A549 (cell line): ENCODE results near the gene ANTXR2. TPM values are rescaled to one million over a fixed set of nuclear protein-coding genes. Genes with fewer than 3 reads are reported as not detected.
"Not testable (repeated sequence)": the region's sequence is repeated elsewhere in the genome, so short reads cannot be mapped to it uniquely, and the experiment has no call there.

Experiments used
- ATAC-seq, 2 experiments: fragments of 200-7000 bp in 1 of 2; fragments of >200 bp in 1 of 2; cut with Nextera tagmentation in 1 of 2; cut with Tn5 transposase in 1 of 2; 3 replicates each; pipeline versions ENCODE4 v1.8.0 to v1.9.1; 2018 to 2020; ENCODE audit warnings: mild to moderate bottlenecking in 1 of 2, moderate library complexity in 1 of 2
- CTCF ChIA-PET: fragments of 300-600 bp; sonication (Branson Sonifier 250); formaldehyde crosslinking; extraction: SDS; loops from one replicate; lab custom pipeline; 2021; ENCODE audit warnings: antibody characterized with exemption, inconsistent platforms; lab: Yijun Ruan, JAX
- POLR2A ChIA-PET: fragments of 350-600 bp; formaldehyde crosslinking; extraction: SDS; loops from one replicate; lab custom pipeline; 2021; ENCODE audit warnings: antibody characterized with exemption, inconsistent platforms; lab: Yijun Ruan, JAX
- DNase-seq, 2 experiments: peaks; one replicate each; pipeline versions ENCODE4 v3.0.0 to v3.0.0-alpha.2; 2011 to 2016; ENCODE audit warnings: low read depth in 1 of 2, low spot score in 1 of 2
- FAIRE-seq: peaks from 2 replicates; lab custom pipeline; 2011; peaks lifted over from hg19 to GRCh38; lab: Jason Lieb, UNC
- H3K27ac ChIP-seq, 2 experiments: fragments of >200 bp; sonication (Bioruptor Twin); formaldehyde crosslinking; 3 replicates each; pipeline ENCODE4 v1.5.1; 2016 to 2017
- H3K4me1 ChIP-seq: fragments of >200 bp; sonication (Bioruptor Twin); formaldehyde crosslinking; 3 replicates; pipeline ENCODE4 v1.6.1; 2016
- H3K4me2 ChIP-seq: fragments of >200 bp; sonication (Bioruptor Twin); formaldehyde crosslinking; 3 replicates; pipeline ENCODE4 v1.6.1; 2016
- H3K4me3 ChIP-seq: fragments of >200 bp; sonication (Bioruptor Twin); formaldehyde crosslinking; 3 replicates; pipeline ENCODE4 v1.5.1; 2016
- H3K9me3 ChIP-seq: fragments of >200 bp; sonication (Bioruptor Twin); formaldehyde crosslinking; 3 replicates; pipeline ENCODE4 v1.6.1; 2016
- BHLHE40 ChIP-seq: IDR thresholded peaks from 2 replicates; pipeline ENCODE4 v1.6.1; 2012; ENCODE audit warnings: low read depth, low read length, inconsistent platforms
- CBX8 ChIP-seq: fragments of 200-600 bp; sonication (generic); IDR thresholded peaks from 2 replicates; pipeline ENCODE4 v1.6.1; 2016
- EP300 ChIP-seq, 2 experiments: fragments of >200 bp; sonication (Bioruptor Twin); formaldehyde crosslinking; IDR thresholded peaks; 2 replicates in 1 of 2; 3 replicates in 1 of 2; pipeline ENCODE4 v1.6.1; 2016 to 2017
- FOSB ChIP-seq: fragments of 250-450 bp; sonication (Bioruptor Pico); IDR thresholded peaks from 2 replicates; pipeline ENCODE4 v1.5.0; 2020; ENCODE audit warnings: mild to moderate bottlenecking, moderate library complexity
- HOXB13 ChIP-seq: fragments of 250-450 bp; sonication (Bioruptor Pico); IDR thresholded peaks from 2 replicates; pipeline ENCODE4 v1.5.0; 2020; ENCODE audit warnings: low read depth, mild to moderate bottlenecking, moderate library complexity
- HOXB5 ChIP-seq: fragments of 250-450 bp; sonication (Bioruptor Pico); IDR thresholded peaks from 2 replicates; pipeline ENCODE4 v1.5.0; 2020; ENCODE audit warnings: mild to moderate bottlenecking, moderate library complexity
- JUNB ChIP-seq: fragments of >200 bp; sonication (Bioruptor Twin); formaldehyde crosslinking; IDR thresholded peaks from 2 replicates; pipeline ENCODE4 v1.6.1; 2016
- MYC ChIP-seq: IDR thresholded peaks from 2 replicates; pipeline ENCODE4 v1.6.1; 2012; ENCODE audit warnings: mild to moderate bottlenecking, inconsistent platforms, low read length, improper control_type of control experiment, borderline replicate concordance
- PHF8 ChIP-seq: fragments of 200-600 bp; sonication (generic); IDR thresholded peaks from 2 replicates; pipeline ENCODE4 v1.6.1; 2016; ENCODE audit warnings: low read depth, mild to moderate bottlenecking, antibody characterized with exemption, moderate library complexity, borderline replicate concordance
- RAD21 ChIP-seq, 2 experiments: fragments of >200 bp in 1 of 2; sonication (Bioruptor Twin) in 1 of 2; formaldehyde crosslinking in 1 of 2; IDR thresholded peaks in 1 of 2; conservative IDR thresholded peaks in 1 of 2; 2 replicates in 1 of 2; 3 replicates in 1 of 2; pipeline ENCODE4 v1.6.1; 2012 to 2018; ENCODE audit warnings: inconsistent platforms in 1 of 2
- RFX5 ChIP-seq: fragments of 450-650 bp; IDR thresholded peaks from 2 replicates; pipeline ENCODE4 v1.7.1; 2014; ENCODE audit warnings: antibody characterized with exemption, mild to moderate bottlenecking, moderate library complexity
- TP53 ChIP-seq: fragments of 250-450 bp; sonication (Bioruptor Pico); IDR thresholded peaks from 2 replicates; pipeline ENCODE4 v1.5.0; 2021; ENCODE audit warnings: mild to moderate bottlenecking, moderate library complexity
- ZFP36 ChIP-seq: fragments of 450-650 bp; IDR thresholded peaks from 2 replicates; pipeline ENCODE4 v1.6.1; 2014; ENCODE audit warnings: borderline replicate concordance; ENCODE audit not compliant: partially characterized antibody
- ZNF302 ChIP-seq: fragments of 250-450 bp; sonication (Bioruptor Pico); IDR thresholded peaks from 2 replicates; pipeline ENCODE4 v1.9.0; 2021; ENCODE audit warnings: inconsistent platforms, mild to moderate bottlenecking, moderate library complexity
- WGBS: methylation state at CpG from one replicate; pipeline ENCODE4 v1.1.6; 2017; ENCODE audit errors: missing lambda C conversion rate; 5-methylcytosine and 5-hydroxymethylcytosine counted together
- polyA plus RNA-seq, 4 experiments: library from polyadenylated mRNA; depleted of rRNA in 3 of 4; stranded (reverse); fragments of >200 nt; fragmentation: RNase III in 1 of 4; extraction: RNeasy Plus Mini Kit Qiagen cat#74134 plus additional on column Dnase treatment in 1 of 4; gene quantifications; 2 replicates in 3 of 4; 3 replicates in 1 of 4; pipeline ENCODE4 v1.2.3, GENCODE V29; 2011 to 2017
- TF ChIP-seq, protein P1 (sequence below): fragments of >200 bp; sonication (Bioruptor Twin); formaldehyde crosslinking; IDR thresholded peaks from 3 replicates; pipeline ENCODE4 v1.6.1; 2016
- TF ChIP-seq, protein P2 (sequence below): IDR thresholded peaks from 2 replicates; pipeline ENCODE4 v1.6.1; 2012
- TF ChIP-seq, protein P3 (sequence below): fragments of 150-350 bp; IDR thresholded peaks from 2 replicates; pipeline ENCODE4 v1.6.1; 2014; ENCODE audit warnings: low read depth, mild to moderate bottlenecking, low read length
- TF ChIP-seq, protein P4 (sequence below): fragments of 450-650 bp; IDR thresholded peaks from 2 replicates; pipeline ENCODE4 v1.6.1; 2014; ENCODE audit warnings: antibody characterized with exemption

The ANTXR2 gene
- polyA plus RNA-seq, 2 of the 4 experiments (the other 2 are of a cell fraction) = 2.3 to 3.0 TPM

DNA sequence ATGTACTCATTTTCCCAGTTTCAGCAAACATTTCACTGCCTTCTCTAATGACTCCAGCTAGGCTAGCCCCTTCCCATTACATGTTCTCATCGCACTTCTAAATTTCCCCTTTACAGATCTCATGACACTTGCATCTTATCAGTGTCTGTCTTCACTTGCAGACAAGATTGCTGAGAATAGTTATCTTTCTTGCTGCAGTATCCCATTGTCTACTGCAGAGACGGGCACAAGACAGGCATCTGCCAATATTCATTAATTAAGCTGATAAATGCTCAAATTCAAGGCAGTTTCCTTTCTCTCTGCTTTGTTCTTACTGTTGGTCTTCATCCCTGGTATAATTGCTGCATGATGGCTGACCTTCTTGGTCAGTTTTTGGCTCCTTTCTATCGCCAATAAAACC, 175.9 kb downstream of the ANTXR2 start:
- no peak overlapping the region for H3K27ac ChIP-seq
- TF ChIP-seq HOXB13 (CRISPR knock-in tag) = no peak
- no peak for TF ChIP-seq FOSB (CRISPR knock-in tag)
- TF ChIP-seq HOXB5 (CRISPR knock-in tag) = no peak
- TF ChIP-seq TP53 = no peak
- no peak for TF ChIP-seq BHLHE40
- TF ChIP-seq, protein P1, sequence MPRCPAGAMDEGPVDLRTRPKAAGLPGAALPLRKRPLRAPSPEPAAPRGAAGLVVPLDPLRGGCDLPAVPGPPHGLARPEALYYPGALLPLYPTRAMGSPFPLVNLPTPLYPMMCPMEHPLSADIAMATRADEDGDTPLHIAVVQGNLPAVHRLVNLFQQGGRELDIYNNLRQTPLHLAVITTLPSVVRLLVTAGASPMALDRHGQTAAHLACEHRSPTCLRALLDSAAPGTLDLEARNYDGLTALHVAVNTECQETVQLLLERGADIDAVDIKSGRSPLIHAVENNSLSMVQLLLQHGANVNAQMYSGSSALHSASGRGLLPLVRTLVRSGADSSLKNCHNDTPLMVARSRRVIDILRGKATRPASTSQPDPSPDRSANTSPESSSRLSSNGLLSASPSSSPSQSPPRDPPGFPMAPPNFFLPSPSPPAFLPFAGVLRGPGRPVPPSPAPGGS = no peak
- no peak for TF ChIP-seq ZFP36
- no peak for TF ChIP-seq CBX8
- no peak for TF ChIP-seq RAD21 (conservative IDR thresholded peaks at IDR 0.05 in 1 of 2, IDR thresholded peaks at IDR 0.05 in 1 of 2)
- TF ChIP-seq, protein P2, sequence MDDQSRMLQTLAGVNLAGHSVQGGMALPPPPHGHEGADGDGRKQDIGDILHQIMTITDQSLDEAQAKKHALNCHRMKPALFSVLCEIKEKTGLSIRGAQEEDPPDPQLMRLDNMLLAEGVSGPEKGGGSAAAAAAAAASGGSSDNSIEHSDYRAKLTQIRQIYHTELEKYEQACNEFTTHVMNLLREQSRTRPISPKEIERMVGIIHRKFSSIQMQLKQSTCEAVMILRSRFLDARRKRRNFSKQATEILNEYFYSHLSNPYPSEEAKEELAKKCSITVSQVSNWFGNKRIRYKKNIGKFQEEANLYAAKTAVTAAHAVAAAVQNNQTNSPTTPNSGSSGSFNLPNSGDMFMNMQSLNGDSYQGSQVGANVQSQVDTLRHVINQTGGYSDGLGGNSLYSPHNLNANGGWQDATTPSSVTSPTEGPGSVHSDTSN = no peak
- no peak for TF ChIP-seq PHF8
- TF ChIP-seq JUNB = no peak
- no peak for TF ChIP-seq EP300 (IDR thresholded peaks at IDR 0.05)
- no peak for TF ChIP-seq MYC
- no peak for TF ChIP-seq ZNF302 (CRISPR knock-in tag)
- TF ChIP-seq, protein P3, sequence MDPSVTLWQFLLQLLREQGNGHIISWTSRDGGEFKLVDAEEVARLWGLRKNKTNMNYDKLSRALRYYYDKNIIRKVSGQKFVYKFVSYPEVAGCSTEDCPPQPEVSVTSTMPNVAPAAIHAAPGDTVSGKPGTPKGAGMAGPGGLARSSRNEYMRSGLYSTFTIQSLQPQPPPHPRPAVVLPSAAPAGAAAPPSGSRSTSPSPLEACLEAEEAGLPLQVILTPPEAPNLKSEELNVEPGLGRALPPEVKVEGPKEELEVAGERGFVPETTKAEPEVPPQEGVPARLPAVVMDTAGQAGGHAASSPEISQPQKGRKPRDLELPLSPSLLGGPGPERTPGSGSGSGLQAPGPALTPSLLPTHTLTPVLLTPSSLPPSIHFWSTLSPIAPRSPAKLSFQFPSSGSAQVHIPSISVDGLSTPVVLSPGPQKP = no peak
- TF ChIP-seq, protein P4, sequence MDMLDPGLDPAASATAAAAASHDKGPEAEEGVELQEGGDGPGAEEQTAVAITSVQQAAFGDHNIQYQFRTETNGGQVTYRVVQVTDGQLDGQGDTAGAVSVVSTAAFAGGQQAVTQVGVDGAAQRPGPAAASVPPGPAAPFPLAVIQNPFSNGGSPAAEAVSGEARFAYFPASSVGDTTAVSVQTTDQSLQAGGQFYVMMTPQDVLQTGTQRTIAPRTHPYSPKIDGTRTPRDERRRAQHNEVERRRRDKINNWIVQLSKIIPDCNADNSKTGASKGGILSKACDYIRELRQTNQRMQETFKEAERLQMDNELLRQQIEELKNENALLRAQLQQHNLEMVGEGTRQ = no peak
- TF ChIP-seq, all 56 proteins: peak for 0
- DNase-seq = no peak
- no peak for FAIRE-seq
- Histone ChIP-seq H3K9me3 (no peaks in the 10 kb centered on the region), H3K4me3 (no peak overlapping the region), H3K4me1 (no peaks in the 10 kb centered on the region), H3K4me2 (no peak overlapping the region)
- no peak for ATAC-seq
- ChIA-PET POLR2A (no interaction called here), CTCF (interaction anchor here (0.7 kb wide), 1 partner anchor 32 kb away, joined by 3 read pairs; no protein-coding TSS in a partner anchor)
- 25% methylated on average over 3 of the region's 3 CpGs for WGBS

DNA sequence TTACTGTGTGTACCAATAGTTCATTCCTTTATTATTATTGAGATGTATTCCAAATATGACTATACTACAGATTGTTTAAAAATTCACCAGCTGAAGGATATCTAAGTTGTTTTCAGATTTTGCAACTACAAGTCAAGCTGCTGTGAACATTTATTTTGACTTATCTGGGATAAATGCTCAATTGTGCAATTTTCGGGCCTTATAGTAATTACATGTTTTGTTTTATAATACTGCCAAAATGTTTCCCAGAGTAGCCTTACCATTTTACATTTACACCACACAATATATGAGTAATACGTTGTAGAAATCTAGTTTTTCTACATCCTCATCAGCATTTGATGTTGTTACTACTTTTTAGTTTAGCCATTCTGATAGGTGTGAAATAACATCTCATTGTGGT, 179.6 kb downstream of the ANTXR2 start:
- DNase-seq = no peak
- ATAC-seq = no peak
- whole genome bisulfite sequencing = 2% methylated on average over 2 of the region's 2 CpGs
- POLR2A ChIA-PET = no interaction called here
- Histone ChIP-seq H3K9me3 (no peaks in the 10 kb centered on the region), H3K27ac (no peak overlapping the region), H3K4me2 (no peak overlapping the region), H3K4me3 (no peak overlapping the region)
- FAIRE-seq = no peak
- TF ChIP-seq, protein P3 = no peak
- TF ChIP-seq RAD21 (conservative IDR thresholded peaks at IDR 0.05 in 1 of 2, IDR thresholded peaks at IDR 0.05 in 1 of 2) (no peak), RFX5 (no peak)
- TF ChIP-seq, all 56 proteins: peak for 0
- no peaks in the 10 kb centered on the region for H3K4me1 ChIP-seq
- CTCF ChIA-PET = no interaction called here

DNA sequence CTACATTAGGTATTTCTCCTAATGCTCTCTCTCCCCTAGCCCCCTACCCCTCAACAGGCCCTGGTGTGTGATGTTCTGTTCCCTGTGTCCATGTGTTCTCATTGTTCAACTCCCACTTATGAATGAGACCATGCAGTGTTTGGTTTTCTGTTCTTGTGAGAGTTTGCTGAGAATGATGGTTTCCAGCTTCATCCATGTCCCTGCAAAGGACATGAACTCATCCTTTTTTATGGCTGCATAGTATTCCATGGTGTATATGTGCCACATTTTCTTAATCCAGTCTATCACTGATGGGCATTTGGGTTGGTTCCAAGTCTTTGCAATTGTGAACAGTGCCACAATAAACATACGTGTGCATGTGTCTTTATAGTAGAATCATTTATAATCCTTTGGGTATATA, 184.0 kb downstream of the ANTXR2 start:
- H3K4me2 ChIP-seq, H3K4me1 ChIP-seq, POLR2A ChIA-PET, H3K27ac ChIP-seq, DNase-seq, ATAC-seq, H3K4me3 ChIP-seq, FAIRE-seq, CTCF ChIA-PET, H3K9me3 ChIP-seq: not testable (repeated sequence)
- WGBS = 27% methylated on average over 1 of the region's 1 CpG
